B cell (primary cell): ENCODE data around the gene ZAR1L. TPM values are rescaled to one million over a fixed set of nuclear protein-coding genes. Genes with fewer than 3 reads are reported as not detected.

Experiments used
- ATAC-seq: fragments of 200-7000 bp; cut with Tn5 transposase; one replicate; pipeline ENCODE4 v1.10.0; 2021; ENCODE audit warnings: low read depth, mild to moderate bottlenecking, moderate number of reproducible peaks, moderate library complexity
- CTCF ChIA-PET: fragments of 350-600 bp; sonication (Branson Sonifier 250); formaldehyde crosslinking; loops from one replicate; lab custom pipeline; 2021; ENCODE audit warnings: antibody characterized with exemption, inconsistent platforms; lab: Charles Lee
- POLR2A ChIA-PET: fragments of 350-600 bp; sonication (Branson Sonifier 250); formaldehyde crosslinking; loops from one replicate; lab custom pipeline; 2021; ENCODE audit warnings: antibody characterized with exemption; lab: Charles Lee
- DNase-seq: peaks from one replicate; pipeline ENCODE4 v3.0.0; 2013
- H2AFZ ChIP-seq: 2 replicates; pipeline ENCODE4 v1.6.1; 2012; ENCODE audit warnings: mild to moderate bottlenecking, low read depth, low read length; ENCODE audit not compliant: insufficient read depth, poor library complexity, severe bottlenecking
- H3K27ac ChIP-seq, 2 donors: 1 replicate in 1 of 2; 2 replicates in 1 of 2; pipeline ENCODE4 v1.5.1; 2012 to 2013; ENCODE audit warnings: low read length in 2 of 2, mild to moderate bottlenecking in 2 of 2, moderate library complexity in 1 of 2
- H3K27me3 ChIP-seq, 4 experiments: fragments of 200-600 bp in 1 of 4; sonication (generic) in 1 of 4; replicated peaks in 1 of 4; 1 replicate in 2 of 4; 2 replicates in 2 of 4; pipeline versions ENCODE4 v1.6.1 to v1.7.0; 2013 to 2016; ENCODE audit warnings: low read length in 3 of 4, mild to moderate bottlenecking in 2 of 4, mixed read lengths in 1 of 4, moderate library complexity in 1 of 4; ENCODE audit not compliant: insufficient read depth in 4 of 4, control insufficient read depth in 3 of 4; ENCODE audit errors: control extremely low read depth in 1 of 4
- H3K36me3 ChIP-seq, 2 experiments: replicated peaks in 1 of 2; 1 replicate in 1 of 2; 2 replicates in 1 of 2; pipeline versions ENCODE4 v1.6.1 to v1.7.1; 2013; ENCODE audit warnings: low read length in 1 of 2; ENCODE audit not compliant: insufficient read depth in 2 of 2, control insufficient read depth in 1 of 2; ENCODE audit errors: control extremely low read depth in 1 of 2, extremely low read depth in 1 of 2
- H3K4me1 ChIP-seq, 2 donors: fragments of 200-600 bp in 1 of 2; sonication (generic) in 1 of 2; 1 replicate in 1 of 2; 2 replicates in 1 of 2; pipeline versions ENCODE4 v1.5.1 to v1.6.1; 2013 to 2017; ENCODE audit warnings: low read length in 2 of 2; ENCODE audit not compliant: control insufficient read depth in 2 of 2, insufficient read depth in 2 of 2
- H3K4me2 ChIP-seq: replicated peaks from 2 replicates; pipeline ENCODE3; 2012; ENCODE audit warnings: mild to moderate bottlenecking, low read depth, low read length; ENCODE audit not compliant: poor library complexity, severe bottlenecking
- H3K4me3 ChIP-seq, 5 experiments: fragments of 200-600 bp in 1 of 5; sonication (generic) in 1 of 5; 1 replicate in 3 of 5; 2 replicates in 2 of 5; pipeline versions ENCODE4 v1.5.1 to v1.7.0; 2011 to 2016; ENCODE audit warnings: low read length in 4 of 5, mild to moderate bottlenecking in 4 of 5, low read depth in 2 of 5, control low read depth in 1 of 5, moderate library complexity in 1 of 5; ENCODE audit not compliant: insufficient read depth in 1 of 5; ENCODE audit errors: control extremely low read depth in 1 of 5, extremely low read depth in 1 of 5
- H3K79me2 ChIP-seq: fragments of 200-600 bp; sonication (generic); one replicate; pipeline ENCODE4 v1.6.0; 2016; ENCODE audit warnings: low read length; ENCODE audit not compliant: control insufficient read depth, insufficient read depth
- H3K9ac ChIP-seq: fragments of 200-600 bp; sonication (generic); 2 replicates; pipeline ENCODE4 v1.6.1; 2017; ENCODE audit warnings: mild to moderate bottlenecking, low read length, moderate library complexity
- H3K9me3 ChIP-seq, 3 donors: one replicate each; pipeline versions ENCODE4 v1.6.1 to v1.7.1; 2013; ENCODE audit warnings: low read length in 2 of 3; ENCODE audit not compliant: control insufficient read depth in 2 of 3, insufficient read depth in 1 of 3; ENCODE audit errors: control extremely low read depth in 1 of 3
- H4K20me1 ChIP-seq: 2 replicates; pipeline ENCODE4 v1.6.0; 2012; ENCODE audit warnings: mild to moderate bottlenecking, low read length; ENCODE audit not compliant: insufficient read depth, control insufficient read depth, poor library complexity, severe bottlenecking
- H3K27ac Mint-ChIP-seq: one replicate; pipeline ENCODE4 v1.8.0; 2021; ENCODE audit warnings: mixed read lengths
- H3K27me3 Mint-ChIP-seq: one replicate; pipeline ENCODE4 v1.8.0; 2021; ENCODE audit warnings: mixed read lengths
- H3K4me1 Mint-ChIP-seq: one replicate; pipeline ENCODE4 v1.8.0; 2021; ENCODE audit warnings: mixed read lengths
- H3K4me3 Mint-ChIP-seq: one replicate; pipeline ENCODE4 v1.8.0; 2021; ENCODE audit warnings: mixed read lengths
- H3K9me3 Mint-ChIP-seq: one replicate; pipeline ENCODE4 v1.8.0; 2022; ENCODE audit warnings: mixed read lengths; ENCODE audit not compliant: insufficient read depth
- EZH2 ChIP-seq: IDR thresholded peaks from 2 replicates; pipeline ENCODE4 v1.6.1; 2012; ENCODE audit warnings: borderline replicate concordance, low read depth, mild to moderate bottlenecking, moderate library complexity, low read length; ENCODE audit not compliant: insufficient read depth, poor library complexity, severe bottlenecking
- WGBS: methylation state at CpG from one replicate; pipeline ENCODE4 v1.1.5; 2013; ENCODE audit warnings: missing lambda C conversion rate; ENCODE audit not compliant: insufficient coverage; 5-methylcytosine and 5-hydroxymethylcytosine counted together
- intact Hi-C: fragments of 100-400 bp; cut with micrococcal nuclease; formaldehyde crosslinking; loops from one replicate; pipeline ENCODE4 v1.10.0; 2022
- polyA plus RNA-seq: library from polyadenylated mRNA; depleted of rRNA; stranded (reverse); fragments of >200 nt; gene quantifications from 2 replicates; pipeline ENCODE4 v1.2.3, GENCODE V29; 2012
- total RNA-seq, 2 donors: library from RNA; stranded (reverse); fragments of 120-200 nt in 1 of 2; gene quantifications; 1 replicate in 1 of 2; 2 replicates in 1 of 2; pipeline versions ENCODE4 v1.2.3 to v1.2.4, GENCODE V29; 2013 to 2022
- TF ChIP-seq, protein P1 (sequence below): fragments of 200-600 bp; IDR thresholded peaks from one replicate; pipeline ENCODE4 v1.8.0; 2022; ENCODE audit warnings: antibody characterized with exemption, mild to moderate bottlenecking

The ZAR1L gene
- total and polyA plus RNA-seq, 2 donors (not counting 1 experiment from before 2014, with no cell fraction given), result not detected

- Histone ChIP-seq H3K27ac (no peak overlapping the region), H3K79me2 (peaks cover 3% of the 10 kb centered on the region), H3K4me2 (no peak overlapping the region), H2AFZ (no peak overlapping the region), H3K4me3 (no peak overlapping the region), H4K20me1 (no peaks in the 10 kb centered on the region), H3K4me1 (peaks cover 7 to 20% of the 10 kb centered on the region in 2 donors), H3K9me3 (peaks cover 0 to 6% (median 0%) of the 10 kb centered on the region in 3 donors), H3K36me3 (no peaks in the 10 kb centered on the region), H3K9ac (no peak overlapping the region), H3K27me3 (no peaks in the 10 kb centered on the region)
- no peak overlapping the region for H3K4me3 Mint-ChIP-seq
- no peak overlapping the region for H3K27ac Mint-ChIP-seq
- H3K27me3 Mint-ChIP-seq, result no peaks in the 10 kb centered on the region
- CTCF ChIA-PET, result interaction anchor here (1.1 kb wide), 1 partner anchor 408 kb away, joined by 5 read pairs; no protein-coding TSS in a partner anchor
- POLR2A ChIA-PET, result interaction anchor here (0.6 to 0.7 kb wide), 3 partner anchors 220 to 329 kb away, joined by 4 to 5 read pairs (median 5); no protein-coding TSS in a partner anchor
- WGBS, result no CpG with 5 or more reads among the region's 2 CpGs
- H3K9me3 Mint-ChIP-seq, result no peaks in the 10 kb centered on the region
- intact Hi-C loops, result loop anchor here (5.0 to 10.0 kb wide), 4 partner anchors 334 to 1701 kb away; partner anchors contain the start of gene USPL1
- peaks cover 15% of the 10 kb centered on the region for H3K4me1 Mint-ChIP-seq
- ATAC-seq (no peak), DNase-seq (peak; percentile 14)
- TF ChIP-seq EZH2, result no peak
- TF ChIP-seq, protein P1, sequence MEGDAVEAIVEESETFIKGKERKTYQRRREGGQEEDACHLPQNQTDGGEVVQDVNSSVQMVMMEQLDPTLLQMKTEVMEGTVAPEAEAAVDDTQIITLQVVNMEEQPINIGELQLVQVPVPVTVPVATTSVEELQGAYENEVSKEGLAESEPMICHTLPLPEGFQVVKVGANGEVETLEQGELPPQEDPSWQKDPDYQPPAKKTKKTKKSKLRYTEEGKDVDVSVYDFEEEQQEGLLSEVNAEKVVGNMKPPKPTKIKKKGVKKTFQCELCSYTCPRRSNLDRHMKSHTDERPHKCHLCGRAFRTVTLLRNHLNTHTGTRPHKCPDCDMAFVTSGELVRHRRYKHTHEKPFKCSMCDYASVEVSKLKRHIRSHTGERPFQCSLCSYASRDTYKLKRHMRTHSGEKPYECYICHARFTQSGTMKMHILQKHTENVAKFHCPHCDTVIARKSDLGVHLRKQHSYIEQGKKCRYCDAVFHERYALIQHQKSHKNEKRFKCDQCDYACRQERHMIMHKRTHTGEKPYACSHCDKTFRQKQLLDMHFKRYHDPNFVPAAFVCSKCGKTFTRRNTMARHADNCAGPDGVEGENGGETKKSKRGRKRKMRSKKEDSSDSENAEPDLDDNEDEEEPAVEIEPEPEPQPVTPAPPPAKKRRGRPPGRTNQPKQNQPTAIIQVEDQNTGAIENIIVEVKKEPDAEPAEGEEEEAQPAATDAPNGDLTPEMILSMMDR, result no peak
These were observed 2.7 kb upstream of the ZAR1L start for GRCh38 chr13:32317716-32318465.

DNA sequence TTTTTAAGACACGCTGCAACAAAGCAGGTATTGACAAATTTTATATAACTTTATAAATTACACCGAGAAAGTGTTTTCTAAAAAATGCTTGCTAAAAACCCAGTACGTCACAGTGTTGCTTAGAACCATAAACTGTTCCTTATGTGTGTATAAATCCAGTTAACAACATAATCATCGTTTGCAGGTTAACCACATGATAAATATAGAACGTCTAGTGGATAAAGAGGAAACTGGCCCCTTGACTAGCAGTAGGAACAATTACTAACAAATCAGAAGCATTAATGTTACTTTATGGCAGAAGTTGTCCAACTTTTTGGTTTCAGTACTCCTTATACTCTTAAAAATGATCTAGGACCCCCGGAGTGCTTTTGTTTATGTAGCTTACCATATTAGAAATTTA is 1.3 kb upstream of the ZAR1L start:
- H3K27ac Mint-ChIP-seq, result no peak overlapping the region
- no peak for DNase-seq
- Histone ChIP-seq H3K9ac (peak overlapping the region; percentile 89), H3K4me3 (peak overlapping the region in 3 of 5 experiments; percentile 74 to 82 (median 79)), H3K27me3 (no peaks in the 10 kb centered on the region), H3K27ac (peak overlapping the region in 1 of 2 donors; percentile 99), H4K20me1 (no peaks in the 10 kb centered on the region), H3K36me3 (no peaks in the 10 kb centered on the region), H2AFZ (peak overlapping the region; percentile 71), H3K4me1 (peaks cover 7 to 20% of the 10 kb centered on the region in 2 donors), H3K79me2 (peaks cover 3% of the 10 kb centered on the region), H3K9me3 (peaks cover 0 to 6% (median 0%) of the 10 kb centered on the region in 3 donors), H3K4me2 (peak overlapping the region; percentile 84)
- H3K9me3 Mint-ChIP-seq, result no peaks in the 10 kb centered on the region
- H3K27me3 Mint-ChIP-seq, result no peaks in the 10 kb centered on the region
- TF ChIP-seq, protein P1, result no peak
- no peak for TF ChIP-seq EZH2
- peaks cover 15% of the 10 kb centered on the region for H3K4me1 Mint-ChIP-seq
- CTCF ChIA-PET, result interaction anchor here (1.1 to 2.0 kb wide), 3 partner anchors 64 to 407 kb away, joined by 4 to 14 read pairs (median 5); partner anchors contain the start of gene N4BP2L1
- no CpG with 5 or more reads among the region's 6 CpGs for WGBS
- no peak for ATAC-seq
- intact Hi-C loops, result loop anchor here (5.0 to 10.0 kb wide), 4 partner anchors 336 to 1699 kb away; partner anchors contain the start of gene USPL1
- POLR2A ChIA-PET, result interaction anchor here (2.2 to 2.9 kb wide), 2 partner anchors 112 to 222 kb away, joined by 7 to 17 read pairs; partner anchors contain the start of genes N4BP2L1 and N4BP2L2
- peak overlapping the region; percentile 91 for H3K4me3 Mint-ChIP-seq
